HCT116 (cell line): ENCODE results near the gene RALGPS1.

Source experiments
- POLR2A ChIP-seq: IDR thresholded peaks from 2 replicates; pipeline ENCODE4 v1.7.0; 2011; ENCODE audit warnings: borderline replicate concordance; ENCODE audit not compliant: insufficient read depth, insufficient read length; ENCODE audit errors: extremely low read depth
- RAD21 ChIP-seq: IDR thresholded peaks from 2 replicates; pipeline ENCODE4 v1.6.1; 2012; ENCODE audit warnings: low read depth, mild to moderate bottlenecking
- YY1 ChIP-seq: IDR thresholded peaks from 2 replicates; pipeline ENCODE4 v1.6.1; 2011; ENCODE audit warnings: low read length, low read depth, moderate library complexity, mild to moderate bottlenecking; ENCODE audit not compliant: insufficient replicate concordance; ENCODE audit errors: extremely low read depth
- TF ChIP-seq, protein P1 (sequence below), 3 experiments: fragments of 200-600 bp in 1 of 3; sonication (generic) in 1 of 3; IDR thresholded peaks in 2 of 3; conservative IDR thresholded peaks in 1 of 3; 2 replicates each; pipeline ENCODE4 v1.5.1; 2012 to 2017; ENCODE audit warnings: low read depth in 2 of 3, low read length in 2 of 3, antibody characterized with exemption in 1 of 3, borderline replicate concordance in 1 of 3, control low read depth in 1 of 3, mild to moderate bottlenecking in 1 of 3, mixed read lengths in 1 of 3, mixed run types in 1 of 3, moderate library complexity in 1 of 3; ENCODE audit not compliant: insufficient read depth in 1 of 3
- TF ChIP-seq, protein P2 (sequence below): IDR thresholded peaks from 2 replicates; pipeline ENCODE4 v1.6.1; 2012; ENCODE audit warnings: low read depth

DNA sequence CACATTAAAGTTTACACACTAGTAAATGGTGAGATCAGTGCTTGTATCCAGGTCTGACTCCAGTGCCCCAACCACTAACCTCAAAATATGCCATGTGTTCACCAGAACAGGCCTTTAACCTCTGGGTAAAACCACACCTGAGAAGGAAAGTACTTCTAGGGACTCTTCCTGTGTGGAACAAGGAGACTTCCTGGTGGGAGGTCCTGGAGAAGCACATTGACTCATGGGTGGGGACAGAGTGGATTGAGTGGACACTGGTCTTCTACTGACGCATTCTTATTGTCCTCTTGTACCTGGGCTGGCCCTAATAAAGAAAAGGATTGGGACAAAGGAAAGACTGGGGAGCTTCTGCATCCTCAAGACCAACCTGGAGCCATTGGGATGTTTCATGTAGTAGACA lies 164.4 kb downstream of the RALGPS1 start:
- no peak for TF ChIP-seq YY1
- TF ChIP-seq, protein P1, sequence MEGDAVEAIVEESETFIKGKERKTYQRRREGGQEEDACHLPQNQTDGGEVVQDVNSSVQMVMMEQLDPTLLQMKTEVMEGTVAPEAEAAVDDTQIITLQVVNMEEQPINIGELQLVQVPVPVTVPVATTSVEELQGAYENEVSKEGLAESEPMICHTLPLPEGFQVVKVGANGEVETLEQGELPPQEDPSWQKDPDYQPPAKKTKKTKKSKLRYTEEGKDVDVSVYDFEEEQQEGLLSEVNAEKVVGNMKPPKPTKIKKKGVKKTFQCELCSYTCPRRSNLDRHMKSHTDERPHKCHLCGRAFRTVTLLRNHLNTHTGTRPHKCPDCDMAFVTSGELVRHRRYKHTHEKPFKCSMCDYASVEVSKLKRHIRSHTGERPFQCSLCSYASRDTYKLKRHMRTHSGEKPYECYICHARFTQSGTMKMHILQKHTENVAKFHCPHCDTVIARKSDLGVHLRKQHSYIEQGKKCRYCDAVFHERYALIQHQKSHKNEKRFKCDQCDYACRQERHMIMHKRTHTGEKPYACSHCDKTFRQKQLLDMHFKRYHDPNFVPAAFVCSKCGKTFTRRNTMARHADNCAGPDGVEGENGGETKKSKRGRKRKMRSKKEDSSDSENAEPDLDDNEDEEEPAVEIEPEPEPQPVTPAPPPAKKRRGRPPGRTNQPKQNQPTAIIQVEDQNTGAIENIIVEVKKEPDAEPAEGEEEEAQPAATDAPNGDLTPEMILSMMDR (IDR thresholded peaks at IDR 0.05 in 2 of 3, conservative IDR thresholded peaks at IDR 0.05 in 1 of 3; ENCODE audit: borderline replicate concordance in 1 of 3, insufficient read depth in 1 of 3, low read depth in 2 of 3, low read length in 2 of 3) = no peak
- no peak for TF ChIP-seq POLR2A
- TF ChIP-seq, protein P2, sequence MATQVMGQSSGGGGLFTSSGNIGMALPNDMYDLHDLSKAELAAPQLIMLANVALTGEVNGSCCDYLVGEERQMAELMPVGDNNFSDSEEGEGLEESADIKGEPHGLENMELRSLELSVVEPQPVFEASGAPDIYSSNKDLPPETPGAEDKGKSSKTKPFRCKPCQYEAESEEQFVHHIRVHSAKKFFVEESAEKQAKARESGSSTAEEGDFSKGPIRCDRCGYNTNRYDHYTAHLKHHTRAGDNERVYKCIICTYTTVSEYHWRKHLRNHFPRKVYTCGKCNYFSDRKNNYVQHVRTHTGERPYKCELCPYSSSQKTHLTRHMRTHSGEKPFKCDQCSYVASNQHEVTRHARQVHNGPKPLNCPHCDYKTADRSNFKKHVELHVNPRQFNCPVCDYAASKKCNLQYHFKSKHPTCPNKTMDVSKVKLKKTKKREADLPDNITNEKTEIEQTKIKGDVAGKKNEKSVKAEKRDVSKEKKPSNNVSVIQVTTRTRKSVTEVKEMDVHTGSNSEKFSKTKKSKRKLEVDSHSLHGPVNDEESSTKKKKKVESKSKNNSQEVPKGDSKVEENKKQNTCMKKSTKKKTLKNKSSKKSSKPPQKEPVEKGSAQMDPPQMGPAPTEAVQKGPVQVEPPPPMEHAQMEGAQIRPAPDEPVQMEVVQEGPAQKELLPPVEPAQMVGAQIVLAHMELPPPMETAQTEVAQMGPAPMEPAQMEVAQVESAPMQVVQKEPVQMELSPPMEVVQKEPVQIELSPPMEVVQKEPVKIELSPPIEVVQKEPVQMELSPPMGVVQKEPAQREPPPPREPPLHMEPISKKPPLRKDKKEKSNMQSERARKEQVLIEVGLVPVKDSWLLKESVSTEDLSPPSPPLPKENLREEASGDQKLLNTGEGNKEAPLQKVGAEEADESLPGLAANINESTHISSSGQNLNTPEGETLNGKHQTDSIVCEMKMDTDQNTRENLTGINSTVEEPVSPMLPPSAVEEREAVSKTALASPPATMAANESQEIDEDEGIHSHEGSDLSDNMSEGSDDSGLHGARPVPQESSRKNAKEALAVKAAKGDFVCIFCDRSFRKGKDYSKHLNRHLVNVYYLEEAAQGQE = no peak
- TF ChIP-seq RAD21 = no peak
